PC-9 (cell line): ENCODE measurements around the gene RNF187. TPM values are rescaled to one million over a fixed set of nuclear protein-coding genes. Genes with fewer than 3 reads are reported as not detected.

Source experiments
- BruUV-seq: library from RNA; stranded (reverse); fragments of 400-500 nt; replicated peaks from 2 replicates; lab custom pipeline; 2021; lab: Mats Ljungman, UMichigan
- CTCF ChIA-PET: fragments of 300-600 bp; sonication (Branson Sonifier 250); formaldehyde crosslinking; loops from one replicate; lab custom pipeline; 2022; ENCODE audit warnings: antibody characterized with exemption; lab: Charles Lee
- POLR2A ChIA-PET: fragments of 300-600 bp; sonication (Branson Sonifier 250); formaldehyde crosslinking; loops from one replicate; lab custom pipeline; 2022; ENCODE audit warnings: antibody characterized with exemption; ENCODE audit not compliant: unreplicated experiment; lab: Charles Lee
- DNase-seq, 2 experiments: peaks; one replicate each; pipeline versions ENCODE4 v3.0.0 to v3.0.0-alpha.2; 2015 to 2022; ENCODE audit warnings: mixed read lengths in 1 of 2
- H2AFZ ChIP-seq: fragments of 200-600 bp; sonication (generic); 2 replicates; pipeline ENCODE4 v1.8.1; 2017; ENCODE audit warnings: antibody characterized with exemption
- H3F3A ChIP-seq: fragments of 200-600 bp; sonication (generic); 2 replicates; pipeline ENCODE4 v1.8.1; 2017; ENCODE audit warnings: antibody characterized with exemption, mild to moderate bottlenecking, low read depth; ENCODE audit not compliant: insufficient read depth
- H3K27ac ChIP-seq: fragments of 200-600 bp; sonication (generic); 2 replicates; pipeline ENCODE4 v1.6.1; 2016; ENCODE audit warnings: mixed run types
- H3K27me3 ChIP-seq: fragments of 200-600 bp; sonication (generic); 2 replicates; pipeline ENCODE4 v1.6.1; 2016; ENCODE audit warnings: low read depth, mixed run types; ENCODE audit not compliant: insufficient read depth
- H3K36me3 ChIP-seq: fragments of 200-600 bp; sonication (generic); 2 replicates; pipeline ENCODE4 v1.6.1; 2016; ENCODE audit warnings: low read depth, mixed run types
- H3K4me1 ChIP-seq: fragments of 200-600 bp; sonication (generic); replicated peaks from 2 replicates; pipeline ENCODE4 v1.6.1; 2016; ENCODE audit warnings: mixed run types; ENCODE audit not compliant: insufficient read depth
- H3K4me2 ChIP-seq: fragments of 200-600 bp; sonication (generic); 2 replicates; pipeline ENCODE4 v1.6.1; 2017; ENCODE audit warnings: mixed run types
- H3K4me3 ChIP-seq: fragments of 200-600 bp; sonication (generic); 2 replicates; pipeline ENCODE4 v1.6.1; 2016; ENCODE audit warnings: mixed run types
- H3K79me2 ChIP-seq: fragments of 200-600 bp; sonication (generic); 2 replicates; pipeline ENCODE4 v1.6.1; 2017; ENCODE audit warnings: low read depth, mixed run types
- H3K9me2 ChIP-seq: fragments of 200-600 bp; sonication (generic); 2 replicates; pipeline ENCODE4 v1.8.1; 2017; ENCODE audit warnings: mild to moderate bottlenecking; ENCODE audit not compliant: insufficient read depth
- H3K9me3 ChIP-seq: fragments of 200-600 bp; sonication (generic); 2 replicates; pipeline ENCODE4 v1.8.1; 2016; ENCODE audit warnings: low read depth; ENCODE audit not compliant: insufficient read depth
- H4K20me1 ChIP-seq: fragments of 200-600 bp; sonication (generic); 2 replicates; pipeline ENCODE4 v1.8.1; 2017; ENCODE audit not compliant: insufficient read depth
- CTCF ChIP-seq: fragments of 200-600 bp; sonication (generic); conservative IDR thresholded peaks from 2 replicates; pipeline ENCODE4 v1.6.1; 2017; ENCODE audit warnings: mixed run types, antibody characterized with exemption, mild to moderate bottlenecking, moderate library complexity
- EZH2 ChIP-seq: fragments of 200-600 bp; sonication (generic); IDR thresholded peaks from 2 replicates; pipeline ENCODE4 v1.8.0; 2017; ENCODE audit warnings: antibody characterized with exemption, low read depth
- intact Hi-C: fragments of 100-400 bp; cut with micrococcal nuclease; formaldehyde crosslinking; loops from one replicate; pipeline ENCODE4 v1.10.0; 2022; ENCODE audit not compliant: unreplicated experiment
- total RNA-seq: library from RNA; stranded (reverse); gene quantifications from 2 replicates; pipeline ENCODE4 v1.2.3, GENCODE V29; 2021

Gene RNF187
- total RNA-seq, 1 experiment from 2014 or later, result 182 TPM

GRCh38 chr1:228527596-228527995 is 40.4 kb downstream of the RNF187 start:
- DNase-seq, result peak in 1 of 2 experiments; percentile 15
- no peaks in the 10 kb centered on the region; the same call in 1 of the 2 replicates for H3K27me3 ChIP-seq
- no peak overlapping the region for H3K27ac ChIP-seq
- POLR2A ChIA-PET, result no interaction called here
- CTCF ChIA-PET, result no interaction called here
- H2AFZ ChIP-seq, result no peak overlapping the region
- no TSS peak for BruUV-seq
- no peaks in the 10 kb centered on the region for H3F3A ChIP-seq
- intact Hi-C loops, result no loop called here
- H3K9me2 ChIP-seq, result no peaks in the 10 kb centered on the region
- no peak overlapping the region for H3K4me2 ChIP-seq
- H3K36me3 ChIP-seq, result no peaks in the 10 kb centered on the region
- TF ChIP-seq CTCF (no peak), EZH2 (no peak)
- no peaks in the 10 kb centered on the region for H3K9me3 ChIP-seq
- no peaks in the 10 kb centered on the region for H3K79me2 ChIP-seq
- H3K4me3 ChIP-seq, result no peak overlapping the region
- no peaks in the 10 kb centered on the region for H3K4me1 ChIP-seq
- no peaks in the 10 kb centered on the region for H4K20me1 ChIP-seq

- Histone ChIP-seq H3K79me2 (no peaks in the 10 kb centered on the region), H3K4me3 (no peak overlapping the region), H3K9me2 (no peaks in the 10 kb centered on the region), H2AFZ (no peak overlapping the region), H3K9me3 (no peaks in the 10 kb centered on the region), H4K20me1 (no peaks in the 10 kb centered on the region), H3F3A (no peaks in the 10 kb centered on the region), H3K27me3 (no peaks in the 10 kb centered on the region), H3K4me1 (no peaks in the 10 kb centered on the region), H3K4me2 (no peak overlapping the region), H3K36me3 (no peaks in the 10 kb centered on the region), H3K27ac (no peak overlapping the region)
- ChIA-PET CTCF (no interaction called here), POLR2A (interaction anchor here (0.7 kb wide), 1 partner anchor 57 kb away, joined by 5 read pairs; no protein-coding TSS in a partner anchor)
- no TSS peak for BruUV-seq
- peak in 1 of 2 experiments; percentile 19 for DNase-seq
- intact Hi-C loops, result no loop called here
- TF ChIP-seq CTCF (no peak), EZH2 (no peak)
Measured at GRCh38 chr1:228528612-228529011, 41.4 kb downstream of the RNF187 start.

GRCh38 chr1:228530086-228530758 is 43.0 kb downstream of the RNF187 start:
- peak in 1 of 2 experiments; percentile 55 for DNase-seq
- no peaks in the 10 kb centered on the region for H3K9me2 ChIP-seq
- TF ChIP-seq CTCF (no peak), EZH2 (no peak)
- ChIA-PET CTCF (no interaction called here), POLR2A (no interaction called here)
- intact Hi-C loops, result no loop called here
- H3K36me3 ChIP-seq, result no peaks in the 10 kb centered on the region
- H2AFZ ChIP-seq, result no peak overlapping the region
- BruUV-seq, result no TSS peak
- no peaks in the 10 kb centered on the region for H4K20me1 ChIP-seq
- no peaks in the 10 kb centered on the region for H3F3A ChIP-seq
- H3K4me1 ChIP-seq, result no peaks in the 10 kb centered on the region
- no peaks in the 10 kb centered on the region for H3K9me3 ChIP-seq
- H3K27ac ChIP-seq, result no peak overlapping the region
- no peaks in the 10 kb centered on the region for H3K79me2 ChIP-seq
- no peak overlapping the region for H3K4me3 ChIP-seq
- no peak overlapping the region for H3K4me2 ChIP-seq
- peaks cover 8% of the 10 kb centered on the region; the same call in 1 of the 2 replicates for H3K27me3 ChIP-seq
